Astrocyte of the spinal cord (primary cell): Measurements from ENCODE around the gene AIFM3.
A peak's percentile ranks its signal among the peaks of the same experiment; 100 is the strongest.

Experiments
- DNase-seq: peaks from one replicate; pipeline ENCODE4 v3.0.0; 2011; ENCODE audit warnings: low read depth, low spot score
- H3K4me3 ChIP-seq: 2 replicates; pipeline ENCODE4 v1.5.1; 2011; ENCODE audit warnings: low read depth, mild to moderate bottlenecking, low read length, moderate library complexity
- in situ Hi-C: cut with HindIII; loops from 2 replicates; pipeline ENCODE4 v1.10.0; 2017; ENCODE audit warnings: low sequenced_read_pairs
- TF ChIP-seq, protein P1 (sequence below): IDR thresholded peaks from 2 replicates; pipeline ENCODE4 v1.5.1; 2012; ENCODE audit warnings: low read depth, mild to moderate bottlenecking, low read length, inconsistent platforms

Gene AIFM3

DNA sequence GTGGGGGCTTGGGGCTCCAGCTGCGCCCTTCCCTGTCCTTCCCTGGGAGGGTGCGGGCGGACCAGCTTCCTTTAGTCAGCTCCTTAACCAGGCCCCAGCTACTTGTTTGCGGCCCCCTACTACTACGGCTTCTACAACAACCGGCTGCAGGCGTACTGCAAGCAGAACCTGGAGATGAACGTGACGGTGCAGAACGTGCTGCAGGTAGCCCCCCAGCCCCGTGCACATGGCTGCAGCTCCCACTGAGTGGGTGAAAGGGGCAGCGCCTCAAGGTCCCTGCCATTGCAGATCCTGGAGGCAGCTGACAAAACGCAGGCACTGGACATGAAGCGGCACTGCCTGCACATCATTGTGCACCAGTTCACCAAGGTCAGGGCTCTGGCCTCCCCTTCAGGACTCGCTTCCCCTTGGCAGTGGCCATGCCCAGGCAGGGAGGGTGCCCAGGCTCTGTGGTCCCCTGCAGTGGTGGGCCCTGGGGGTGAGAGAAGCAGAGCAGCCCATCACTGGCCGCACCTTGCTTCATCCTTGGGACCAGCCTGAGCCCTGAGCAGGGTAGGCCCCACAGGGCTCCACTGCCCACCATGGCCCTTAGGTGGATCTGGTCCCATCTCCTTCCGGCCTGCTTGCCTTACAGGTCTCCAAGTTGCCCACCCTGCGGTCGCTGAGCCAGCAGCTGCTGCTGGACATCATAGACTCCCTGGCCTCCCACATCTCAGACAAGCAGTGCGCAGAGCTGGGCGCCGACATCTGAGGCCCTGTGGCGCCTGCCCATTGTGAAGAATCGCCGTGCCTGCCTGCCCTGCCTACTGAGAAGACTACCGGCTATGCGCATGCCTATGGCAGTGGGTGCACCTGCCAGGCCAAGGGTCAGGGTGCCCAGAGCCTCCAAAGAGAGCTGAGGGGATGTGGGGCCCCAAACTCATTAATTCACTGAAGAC is 29.8 kb downstream of the AIFM3 start:
- in situ Hi-C loops: no loop called here
- TF ChIP-seq, protein P1, sequence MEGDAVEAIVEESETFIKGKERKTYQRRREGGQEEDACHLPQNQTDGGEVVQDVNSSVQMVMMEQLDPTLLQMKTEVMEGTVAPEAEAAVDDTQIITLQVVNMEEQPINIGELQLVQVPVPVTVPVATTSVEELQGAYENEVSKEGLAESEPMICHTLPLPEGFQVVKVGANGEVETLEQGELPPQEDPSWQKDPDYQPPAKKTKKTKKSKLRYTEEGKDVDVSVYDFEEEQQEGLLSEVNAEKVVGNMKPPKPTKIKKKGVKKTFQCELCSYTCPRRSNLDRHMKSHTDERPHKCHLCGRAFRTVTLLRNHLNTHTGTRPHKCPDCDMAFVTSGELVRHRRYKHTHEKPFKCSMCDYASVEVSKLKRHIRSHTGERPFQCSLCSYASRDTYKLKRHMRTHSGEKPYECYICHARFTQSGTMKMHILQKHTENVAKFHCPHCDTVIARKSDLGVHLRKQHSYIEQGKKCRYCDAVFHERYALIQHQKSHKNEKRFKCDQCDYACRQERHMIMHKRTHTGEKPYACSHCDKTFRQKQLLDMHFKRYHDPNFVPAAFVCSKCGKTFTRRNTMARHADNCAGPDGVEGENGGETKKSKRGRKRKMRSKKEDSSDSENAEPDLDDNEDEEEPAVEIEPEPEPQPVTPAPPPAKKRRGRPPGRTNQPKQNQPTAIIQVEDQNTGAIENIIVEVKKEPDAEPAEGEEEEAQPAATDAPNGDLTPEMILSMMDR: no peak
- no peak for DNase-seq
- no peak overlapping the region for H3K4me3 ChIP-seq

DNA sequence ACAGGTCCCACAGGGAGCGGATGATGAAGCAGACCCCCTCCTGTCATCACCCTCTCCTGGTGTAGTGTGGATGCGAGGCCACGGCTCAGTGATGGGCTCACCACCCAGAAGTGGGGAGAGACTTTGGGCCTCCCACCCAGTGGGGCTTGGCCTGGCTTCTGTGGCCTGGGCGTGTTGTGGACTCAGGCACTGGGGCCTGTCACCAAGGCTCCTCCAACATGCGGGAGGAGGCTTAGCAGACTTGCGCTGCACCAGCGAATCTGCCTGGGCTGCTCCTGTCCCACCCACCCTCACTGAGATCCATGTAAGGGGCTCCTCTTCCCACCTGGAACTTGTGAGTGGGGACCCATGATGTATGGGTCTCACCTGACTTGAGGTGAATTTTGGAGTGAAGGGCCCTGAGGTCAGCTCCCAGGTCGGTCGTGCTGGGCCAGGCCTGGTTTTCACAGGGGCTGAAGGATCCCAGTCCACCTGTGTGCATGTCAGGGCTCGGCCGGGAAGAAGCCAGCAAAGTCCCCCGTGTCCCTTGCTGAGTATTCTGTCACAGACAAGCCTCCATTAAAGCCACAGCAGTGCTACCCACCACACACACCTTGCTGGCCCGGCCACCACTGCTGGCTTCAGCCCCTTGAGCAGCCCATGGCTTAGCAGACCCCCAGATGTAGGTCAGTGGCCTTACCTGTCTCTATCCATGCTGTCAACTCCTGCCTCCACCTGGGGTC is 30.6 kb downstream of the AIFM3 start:
- TF ChIP-seq, protein P1: no peak
- no peak overlapping the region for H3K4me3 ChIP-seq
- in situ Hi-C loops: no loop called here
- no peak for DNase-seq

DNA sequence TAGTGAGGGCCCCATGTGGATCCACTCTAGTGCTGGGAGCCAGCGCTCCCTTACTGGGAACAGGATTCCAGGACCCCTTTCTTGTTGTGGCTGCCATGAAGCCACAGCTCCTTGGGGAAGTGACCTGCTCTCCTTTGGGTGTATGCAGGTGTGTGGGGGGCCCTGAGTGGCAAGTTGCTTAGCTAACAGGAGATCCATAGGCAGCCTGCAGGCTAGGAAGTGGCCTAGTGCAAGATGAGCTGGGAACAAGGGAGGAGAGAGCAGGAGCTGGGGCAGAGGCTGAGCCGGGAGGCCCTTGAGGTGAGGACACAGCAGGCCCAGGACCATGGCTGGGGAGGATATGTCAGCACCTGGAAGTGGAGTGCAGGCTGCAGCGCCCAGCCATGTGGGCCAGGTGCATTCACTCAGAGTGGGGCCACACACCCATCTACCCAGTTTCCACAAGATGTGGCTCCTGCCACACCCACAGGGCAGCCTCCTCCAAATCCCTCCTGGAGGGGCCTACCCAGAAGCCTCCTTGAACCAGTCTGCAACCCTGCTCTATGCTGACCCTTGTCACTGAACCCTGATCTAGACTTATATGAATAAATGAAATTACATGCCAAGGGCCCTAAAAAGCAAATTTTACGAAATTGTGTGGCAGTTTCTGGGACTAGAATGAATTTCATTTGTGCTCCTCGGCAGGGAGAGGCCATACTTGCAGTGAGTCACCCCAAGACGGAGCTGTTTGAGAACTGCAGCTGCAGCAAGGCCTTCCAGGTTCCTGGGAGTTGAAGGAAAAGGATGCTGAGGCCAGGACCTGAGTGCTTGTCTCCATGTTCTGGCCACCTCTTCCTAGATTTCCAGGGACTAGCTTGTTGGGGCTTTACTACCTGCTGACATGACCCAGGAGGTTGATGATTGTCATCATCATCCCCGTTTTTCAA is 31.6 kb downstream of the AIFM3 start:
- in situ Hi-C loops: no loop called here
- TF ChIP-seq, protein P1: no peak
- no peak overlapping the region for H3K4me3 ChIP-seq
- DNase-seq: no peak

DNA sequence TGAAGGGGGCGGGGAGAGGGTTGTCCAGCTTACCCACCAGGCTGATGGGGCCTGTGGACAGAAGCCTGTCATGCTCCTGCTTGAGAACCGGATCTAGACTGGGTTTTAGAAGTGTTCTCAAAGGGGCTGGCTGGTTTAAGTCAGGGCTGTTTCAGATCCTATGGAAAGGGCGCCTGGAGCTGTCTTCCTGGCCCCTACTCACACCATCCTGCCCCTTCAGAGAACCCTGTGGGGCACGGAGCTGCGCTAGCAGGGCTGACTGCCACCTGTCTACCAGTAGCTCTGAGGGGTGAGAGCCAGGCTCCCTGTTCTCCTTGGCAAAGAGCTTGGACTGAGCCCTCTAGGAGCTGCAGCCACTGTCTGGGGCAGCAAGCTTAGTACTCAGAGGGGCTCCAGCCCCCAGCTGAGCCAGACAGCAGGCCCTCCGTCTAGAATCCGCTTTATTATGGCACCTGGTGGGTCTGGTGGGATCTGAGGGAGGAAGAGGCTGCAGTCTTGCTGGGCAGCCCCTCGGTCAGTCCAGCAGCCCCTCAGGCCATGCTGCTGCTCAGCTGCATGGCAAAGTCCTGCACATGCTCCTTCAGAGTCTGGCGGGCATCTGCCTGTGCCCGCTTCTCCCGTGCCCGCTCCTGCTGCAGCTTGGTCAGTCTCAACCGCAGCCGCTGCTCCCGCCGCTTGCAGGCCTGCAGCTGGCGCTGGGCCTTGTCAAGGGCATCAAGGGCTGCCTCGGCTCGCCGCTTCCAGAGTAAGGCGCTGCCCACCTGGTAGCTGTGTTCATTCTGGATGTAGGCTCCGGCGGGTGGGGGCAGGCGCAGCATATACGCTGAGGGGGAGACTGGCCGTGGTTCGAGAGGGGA is 32.5 kb downstream of the AIFM3 start:
- TF ChIP-seq, protein P1: no peak
- in situ Hi-C loops: no loop called here
- DNase-seq: no peak
- no peak overlapping the region for H3K4me3 ChIP-seq

DNA sequence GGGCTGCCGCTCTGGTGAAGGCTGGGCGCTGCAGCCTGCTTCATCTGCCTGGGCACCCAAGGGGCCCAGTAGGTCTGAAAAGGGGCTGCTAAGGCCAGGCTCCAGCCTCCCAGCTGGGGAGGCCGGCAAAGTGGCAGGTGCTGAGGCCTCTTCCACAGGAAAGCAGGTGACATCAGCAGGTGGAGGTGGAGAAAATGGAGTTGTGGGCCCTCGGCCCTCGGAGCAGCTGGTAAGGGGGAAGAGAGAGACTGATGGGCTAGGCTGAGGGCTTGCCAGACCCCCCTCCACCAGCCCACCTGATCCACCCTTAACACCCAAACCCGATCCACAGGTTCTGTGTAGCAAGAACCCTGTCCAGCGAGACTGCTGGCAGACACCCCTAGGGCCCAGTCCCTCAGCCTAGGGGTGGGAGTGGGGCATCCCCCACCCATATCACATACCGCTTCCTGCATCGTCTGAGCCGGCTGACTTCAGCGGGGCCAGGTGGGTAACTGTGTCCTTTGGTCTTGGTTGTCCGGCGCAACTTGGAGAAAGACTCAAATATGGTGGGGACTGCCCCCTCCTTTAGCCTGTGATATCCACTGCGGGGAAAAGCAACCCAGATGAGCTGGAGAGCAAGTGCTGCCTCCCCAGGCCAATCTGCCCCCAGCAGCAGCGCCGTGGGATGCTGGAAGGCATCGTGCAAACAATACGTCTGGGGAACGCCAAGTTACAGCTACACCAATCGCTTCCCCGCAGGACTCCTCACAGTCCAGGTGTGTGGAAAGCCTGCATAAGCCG is 33.3 kb downstream of the AIFM3 start:
- H3K4me3 ChIP-seq: peak overlapping the region; percentile 75
- DNase-seq: no peak
- TF ChIP-seq, protein P1: no peak
- in situ Hi-C loops: no loop called here
